Neural cell (in vitro differentiated cells): ENCODE data around the gene TEN1.

ENCODE experiments used
- CTCF ChIP-seq: fragments of 450-650 bp; IDR thresholded peaks from 2 replicates; pipeline ENCODE4 v1.5.1; 2014; ENCODE audit warnings: antibody characterized with exemption, mild to moderate bottlenecking, moderate library complexity; ENCODE audit not compliant: poor library complexity, severe bottlenecking
- EP300 ChIP-seq: fragments of 450-650 bp; conservative IDR thresholded peaks from 2 replicates; pipeline ENCODE4 v1.6.1; 2014; ENCODE audit warnings: antibody characterized with exemption, mild to moderate bottlenecking, moderate library complexity; ENCODE audit not compliant: poor library complexity, severe bottlenecking
- EZH2 ChIP-seq: fragments of 200-600, 300-800 bp; shearing (Covaris generic), sonication (generic); IDR thresholded peaks from 2 replicates; pipeline ENCODE4 v1.6.1; 2014; ENCODE audit warnings: antibody characterized with exemption, low read length, borderline replicate concordance, mild to moderate bottlenecking; ENCODE audit not compliant: insufficient read depth, poor library complexity, severe bottlenecking
- POLR2AphosphoS5 ChIP-seq: IDR thresholded peaks from 2 replicates; pipeline ENCODE4 v1.6.1; 2012
- RAD21 ChIP-seq: fragments of 450-650 bp; conservative IDR thresholded peaks from 2 replicates; pipeline ENCODE4 v1.6.1; 2014; ENCODE audit warnings: antibody characterized with exemption, mild to moderate bottlenecking, moderate library complexity
- REST ChIP-seq: IDR thresholded peaks from 2 replicates; pipeline ENCODE4 v1.6.1; 2012; ENCODE audit warnings: borderline replicate concordance
- SMC3 ChIP-seq: fragments of 450-650 bp; conservative IDR thresholded peaks from 2 replicates; pipeline ENCODE4 v1.6.1; 2014; ENCODE audit warnings: antibody characterized with exemption, mild to moderate bottlenecking, moderate library complexity; ENCODE audit not compliant: poor library complexity
- TAF1 ChIP-seq: IDR thresholded peaks from 2 replicates; pipeline ENCODE4 v1.6.1; 2012; ENCODE audit warnings: low read depth

GRCh38 chr17:75970626-75971025, 8.4 kb upstream of the TEN1 start:
- TF ChIP-seq EP300: no peak
- TF ChIP-seq CTCF: no peak
- no peak for TF ChIP-seq EZH2
- no peak for TF ChIP-seq TAF1
- TF ChIP-seq RAD21: no peak
- TF ChIP-seq POLR2AphosphoS5: no peak
- no peak for TF ChIP-seq REST
- TF ChIP-seq SMC3: no peak
